Central memory CD8-positive, alpha-beta T cell (primary cell): Measurements from ENCODE around the gene CADPS2.

Experiments
- ATAC-seq: fragments of 150-1000 bp; cut with Tn5 transposase; replicated peaks from 2 replicates; pipeline ENCODE4 v1.10.0; 2022; ENCODE audit warnings: mild to moderate bottlenecking, moderate FRiP score, moderate number of reproducible peaks; ENCODE audit not compliant: poor library complexity, severe bottlenecking; ENCODE audit errors: extremely low read depth
- DNase-seq, 2 donors: peaks; one replicate each; pipeline ENCODE4 v3.0.0; 2021; ENCODE audit warnings: low spot score in 2 of 2
- H3K27ac Mint-ChIP-seq: one replicate; pipeline ENCODE4 v1.8.0; 2022; ENCODE audit warnings: low read depth, mild to moderate bottlenecking, moderate library complexity, mixed read lengths
- H3K27me3 Mint-ChIP-seq: one replicate; pipeline ENCODE4 v1.8.0; 2022; ENCODE audit warnings: mixed read lengths
- H3K36me3 Mint-ChIP-seq: one replicate; pipeline ENCODE4 v1.8.0; 2022; ENCODE audit warnings: mild to moderate bottlenecking, moderate library complexity, mixed read lengths; ENCODE audit not compliant: insufficient read depth
- H3K4me1 Mint-ChIP-seq: one replicate; pipeline ENCODE4 v1.8.0; 2022; ENCODE audit warnings: mixed read lengths
- H3K4me3 Mint-ChIP-seq: one replicate; pipeline ENCODE4 v1.8.0; 2022; ENCODE audit warnings: mild to moderate bottlenecking, moderate library complexity, mixed read lengths
- H3K9me3 Mint-ChIP-seq: one replicate; pipeline ENCODE4 v1.8.0; 2022; ENCODE audit warnings: mixed read lengths

CADPS2 gene

DNA sequence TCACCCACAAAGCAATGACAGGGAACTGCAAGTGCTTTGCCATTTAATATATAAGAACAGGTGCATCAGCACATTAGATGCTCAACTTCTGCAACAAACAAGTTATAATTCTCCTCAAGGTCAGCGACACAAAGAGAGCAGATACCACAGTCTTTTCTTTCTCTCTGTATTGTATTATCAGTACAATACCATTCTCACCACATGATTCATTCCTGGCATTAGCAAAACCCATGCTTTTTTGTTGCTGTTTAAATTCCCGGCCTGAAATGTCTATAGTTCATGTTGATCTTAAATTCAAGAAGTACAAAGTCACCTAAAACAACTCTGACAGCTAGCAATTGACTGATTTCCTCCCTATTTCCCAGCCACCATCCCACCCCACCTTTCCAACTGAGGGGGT is 469.9 kb downstream of the CADPS2 start:
- DNase-seq (no peak), ATAC-seq (no peak)
- Mint-ChIP-seq H3K9me3 (peaks cover 10% of the 10 kb centered on the region), H3K4me1 (no peaks in the 10 kb centered on the region), H3K27me3 (no peaks in the 10 kb centered on the region), H3K27ac (no peak overlapping the region), H3K36me3 (no peaks in the 10 kb centered on the region), H3K4me3 (no peak overlapping the region)

- Mint-ChIP-seq H3K27me3 (no peaks in the 10 kb centered on the region), H3K27ac (no peak overlapping the region), H3K36me3 (no peaks in the 10 kb centered on the region)
These were observed 470.8 kb downstream of the CADPS2 start for GRCh38 chr7:122415510-122415909.

DNA sequence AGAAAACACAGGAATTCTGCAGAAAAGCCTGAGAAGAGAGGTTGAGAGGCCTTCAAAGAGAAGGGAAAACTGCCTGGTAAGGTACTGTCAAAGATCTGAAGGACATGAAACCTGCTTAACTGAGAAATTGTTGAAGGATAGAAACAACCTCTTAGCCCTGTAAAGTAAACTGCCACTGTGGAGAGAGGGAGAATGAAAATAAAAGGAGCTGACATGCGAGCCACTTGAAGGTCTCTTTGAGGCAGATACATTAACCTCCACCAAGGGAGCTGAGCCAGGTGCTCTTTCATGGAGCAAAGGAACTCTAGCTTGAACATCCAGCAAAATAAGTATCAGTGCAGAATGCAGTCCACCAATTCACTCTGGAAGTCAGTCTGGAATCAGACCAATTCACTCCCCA is 472.9 kb downstream of the CADPS2 start:
- ATAC-seq, result no peak
- H3K27ac Mint-ChIP-seq, result no peak overlapping the region
- H3K4me3 Mint-ChIP-seq, result no peak overlapping the region
- peaks cover 10% of the 10 kb centered on the region for H3K9me3 Mint-ChIP-seq
- H3K4me1 Mint-ChIP-seq, result no peaks in the 10 kb centered on the region
- H3K27me3 Mint-ChIP-seq, result no peaks in the 10 kb centered on the region
- DNase-seq, result no peak
- no peaks in the 10 kb centered on the region for H3K36me3 Mint-ChIP-seq

More at GRCh38 chr7:122415510-122415909, 470.8 kb downstream of the CADPS2 start:
- no peak for DNase-seq
- peaks cover 10% of the 10 kb centered on the region for H3K9me3 Mint-ChIP-seq
- no peak for ATAC-seq
- H3K4me3 Mint-ChIP-seq, result no peak overlapping the region
- no peaks in the 10 kb centered on the region for H3K4me1 Mint-ChIP-seq

- DNase-seq (no peak), ATAC-seq (no peak)
- Mint-ChIP-seq H3K27me3 (no peaks in the 10 kb centered on the region), H3K4me1 (no peaks in the 10 kb centered on the region), H3K9me3 (peaks cover 10% of the 10 kb centered on the region), H3K27ac (no peak overlapping the region), H3K4me3 (no peak overlapping the region), H3K36me3 (no peaks in the 10 kb centered on the region)
These were observed 473.4 kb downstream of the CADPS2 start for GRCh38 chr7:122412883-122413282.

DNA sequence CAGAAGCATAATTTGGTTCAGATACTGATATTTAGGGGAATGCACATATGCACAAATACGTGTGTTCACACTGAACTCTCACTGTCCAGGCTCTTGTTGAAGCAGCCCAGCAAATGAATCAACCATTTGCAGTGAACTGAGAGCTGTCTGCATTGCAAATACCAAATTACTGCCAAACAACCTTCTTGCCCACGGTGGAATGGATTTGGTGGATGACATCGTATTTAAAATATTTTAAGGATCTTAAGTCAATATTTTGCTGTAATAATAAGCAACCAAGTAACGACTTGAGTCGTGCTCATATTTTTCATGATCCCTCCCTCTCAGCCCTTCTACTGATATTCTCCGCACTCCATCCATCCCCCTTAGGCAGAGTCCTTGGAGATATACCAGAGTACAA is 473.8 kb downstream of the CADPS2 start:
- DNase-seq, result no peak
- no peaks in the 10 kb centered on the region for H3K36me3 Mint-ChIP-seq
- H3K27me3 Mint-ChIP-seq, result no peaks in the 10 kb centered on the region
- peaks cover 6% of the 10 kb centered on the region for H3K9me3 Mint-ChIP-seq
- no peaks in the 10 kb centered on the region for H3K4me1 Mint-ChIP-seq
- H3K4me3 Mint-ChIP-seq, result no peak overlapping the region
- ATAC-seq, result no peak
- no peak overlapping the region for H3K27ac Mint-ChIP-seq

DNA sequence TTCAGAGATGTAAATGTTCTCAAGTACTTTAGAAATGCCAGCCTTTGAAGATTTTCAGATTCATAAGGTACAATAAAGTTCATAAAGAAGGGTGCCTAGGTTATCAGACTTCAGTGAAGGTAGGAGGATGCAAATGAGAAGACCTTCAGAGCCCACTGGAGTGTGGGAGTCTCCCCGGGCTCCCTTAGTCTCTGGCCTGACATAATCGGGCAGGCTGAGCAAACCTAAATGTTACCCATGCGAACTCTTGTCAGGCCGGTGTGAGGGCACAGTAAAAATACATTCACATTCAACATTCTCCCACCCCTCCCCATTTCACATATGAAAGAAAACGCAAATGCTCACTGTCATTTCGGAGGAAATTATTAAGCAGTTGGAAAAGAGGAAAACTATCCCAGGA is 479.1 kb downstream of the CADPS2 start:
- no peak overlapping the region for H3K4me3 Mint-ChIP-seq

GRCh38 chr7:122403113-122403512 is 483.1 kb downstream of the CADPS2 start:
- Mint-ChIP-seq H3K9me3 (peaks cover 5% of the 10 kb centered on the region), H3K36me3 (no peaks in the 10 kb centered on the region), H3K27ac (no peak overlapping the region), H3K4me1 (no peaks in the 10 kb centered on the region), H3K4me3 (no peak overlapping the region), H3K27me3 (no peaks in the 10 kb centered on the region)
- no peak for DNase-seq
- ATAC-seq, result no peak

More for the DNA sequence above, 479.1 kb downstream of the CADPS2 start:
- peaks cover 5% of the 10 kb centered on the region for H3K9me3 Mint-ChIP-seq
- H3K27ac Mint-ChIP-seq, result no peak overlapping the region
- no peaks in the 10 kb centered on the region for H3K36me3 Mint-ChIP-seq
- H3K4me1 Mint-ChIP-seq, result no peaks in the 10 kb centered on the region
- no peak for ATAC-seq
- no peaks in the 10 kb centered on the region for H3K27me3 Mint-ChIP-seq
- DNase-seq, result no peak

DNA sequence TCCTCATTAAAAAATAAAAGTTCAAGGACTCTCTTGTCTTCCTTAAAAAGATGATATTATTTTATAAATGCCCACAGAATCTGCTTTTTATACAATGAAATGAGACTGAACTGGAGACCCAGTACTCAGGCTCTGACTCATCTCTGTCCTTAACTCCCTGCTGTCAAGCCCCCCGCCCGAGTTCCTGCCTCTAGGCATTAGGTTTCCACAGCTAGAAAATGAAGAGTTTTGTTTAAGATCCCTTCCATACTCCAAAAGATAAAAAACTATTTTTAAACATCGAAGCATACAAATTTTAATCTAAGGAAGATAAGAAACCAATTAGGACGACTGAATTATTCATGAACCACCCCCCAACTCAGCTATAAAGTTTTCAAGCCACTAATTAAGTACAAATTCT is 484.0 kb downstream of the CADPS2 start:
- H3K36me3 Mint-ChIP-seq, result no peaks in the 10 kb centered on the region
- H3K27ac Mint-ChIP-seq, result no peak overlapping the region
- no peak overlapping the region for H3K4me3 Mint-ChIP-seq
- peaks cover 5% of the 10 kb centered on the region for H3K9me3 Mint-ChIP-seq
- H3K4me1 Mint-ChIP-seq, result no peaks in the 10 kb centered on the region
- ATAC-seq (no peak), DNase-seq (no peak)
- no peaks in the 10 kb centered on the region for H3K27me3 Mint-ChIP-seq

GRCh38 chr7:122397381-122397780 is 488.9 kb downstream of the CADPS2 start:
- DNase-seq (no peak), ATAC-seq (no peak)
- no peaks in the 10 kb centered on the region for H3K9me3 Mint-ChIP-seq
- no peaks in the 10 kb centered on the region for H3K4me1 Mint-ChIP-seq
- H3K4me3 Mint-ChIP-seq, result no peak overlapping the region
- no peaks in the 10 kb centered on the region for H3K36me3 Mint-ChIP-seq
- no peak overlapping the region for H3K27ac Mint-ChIP-seq
- H3K27me3 Mint-ChIP-seq, result no peaks in the 10 kb centered on the region

GRCh38 chr7:122394512-122394911 is 491.7 kb downstream of the CADPS2 start:
- H3K27ac Mint-ChIP-seq, result no peak overlapping the region
- no peak for DNase-seq
- no peaks in the 10 kb centered on the region for H3K9me3 Mint-ChIP-seq
- no peak for ATAC-seq
- no peak overlapping the region for H3K4me3 Mint-ChIP-seq
- H3K36me3 Mint-ChIP-seq, result no peaks in the 10 kb centered on the region
- H3K27me3 Mint-ChIP-seq, result no peaks in the 10 kb centered on the region
- H3K4me1 Mint-ChIP-seq, result no peaks in the 10 kb centered on the region

GRCh38 chr7:122384528-122384927 is 501.7 kb downstream of the CADPS2 start:
- H3K36me3 Mint-ChIP-seq, result peaks cover 1% of the 10 kb centered on the region
- no peaks in the 10 kb centered on the region for H3K27me3 Mint-ChIP-seq
- H3K4me3 Mint-ChIP-seq, result no peak overlapping the region
- no peak overlapping the region for H3K27ac Mint-ChIP-seq
- DNase-seq, result no peak
- no peaks in the 10 kb centered on the region for H3K4me1 Mint-ChIP-seq
- H3K9me3 Mint-ChIP-seq, result peaks cover 6% of the 10 kb centered on the region
- no peak for ATAC-seq

DNA sequence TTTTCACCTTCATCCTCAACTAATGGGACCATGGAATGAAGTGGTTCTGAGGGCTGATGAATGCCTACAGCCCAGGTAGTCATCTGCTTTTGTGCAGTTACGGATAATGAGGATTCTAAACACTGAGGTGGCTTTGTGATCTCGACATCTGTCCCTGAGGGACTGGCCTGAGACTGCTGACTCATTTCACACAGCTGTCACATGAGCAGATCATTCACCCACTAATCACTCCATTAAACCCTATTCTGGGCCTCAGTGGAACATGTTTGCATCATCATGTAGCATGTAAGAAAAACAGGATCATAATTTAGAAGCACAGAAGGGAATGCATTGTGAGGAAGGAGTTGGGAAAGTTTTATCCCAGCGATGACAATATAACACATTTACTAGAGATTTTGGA is 502.3 kb downstream of the CADPS2 start:
- Mint-ChIP-seq H3K27me3 (no peaks in the 10 kb centered on the region), H3K4me1 (no peaks in the 10 kb centered on the region), H3K4me3 (no peak overlapping the region), H3K27ac (no peak overlapping the region), H3K9me3 (peaks cover 6% of the 10 kb centered on the region), H3K36me3 (peaks cover 1% of the 10 kb centered on the region)
- DNase-seq, result no peak
- no peak for ATAC-seq

DNA sequence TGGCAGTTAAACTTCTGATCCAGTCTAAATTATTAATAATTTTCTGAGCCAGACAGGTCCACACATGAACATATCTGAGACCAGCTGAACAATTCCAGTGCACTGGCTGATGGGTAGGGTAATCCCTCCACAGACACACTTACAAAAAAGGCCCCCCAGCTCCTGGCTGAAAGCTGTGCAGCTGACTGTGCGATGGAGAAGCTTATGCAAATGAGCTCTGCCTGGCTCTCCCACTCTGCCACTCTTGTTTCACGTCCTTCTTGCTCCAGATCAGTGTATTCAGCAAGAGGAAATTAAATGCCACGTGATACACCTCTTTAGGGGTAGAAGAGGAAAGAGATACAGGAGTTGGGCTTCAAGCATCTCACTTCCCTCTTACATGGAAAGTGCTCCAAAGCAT is 505.3 kb downstream of the CADPS2 start:
- Mint-ChIP-seq H3K36me3 (peaks cover 1% of the 10 kb centered on the region), H3K27ac (no peak overlapping the region), H3K4me3 (no peak overlapping the region), H3K9me3 (peaks cover 6% of the 10 kb centered on the region), H3K27me3 (no peaks in the 10 kb centered on the region), H3K4me1 (no peaks in the 10 kb centered on the region)
- ATAC-seq, result no peak
- no peak for DNase-seq

- H3K4me1 Mint-ChIP-seq, result no peaks in the 10 kb centered on the region
- ATAC-seq, result no peak
- H3K4me3 Mint-ChIP-seq, result no peak overlapping the region
- DNase-seq, result no peak
- H3K27ac Mint-ChIP-seq, result no peak overlapping the region
- peaks cover 6% of the 10 kb centered on the region for H3K9me3 Mint-ChIP-seq
- peaks cover 1% of the 10 kb centered on the region for H3K36me3 Mint-ChIP-seq
- H3K27me3 Mint-ChIP-seq, result no peaks in the 10 kb centered on the region
These were observed 506.8 kb downstream of the CADPS2 start for GRCh38 chr7:122379491-122379890.
